ENCODE results near the gene FSTL1. TPM values are rescaled to one million over a fixed set of nuclear protein-coding genes. Genes with fewer than 3 reads are reported as not detected.
A peak's percentile ranks its signal among the peaks of the same experiment; 100 is the strongest.

FSTL1 gene
- total and polyA plus RNA-seq, 12 donors: 54.4 to 346 (median 176) TPM

DNA sequence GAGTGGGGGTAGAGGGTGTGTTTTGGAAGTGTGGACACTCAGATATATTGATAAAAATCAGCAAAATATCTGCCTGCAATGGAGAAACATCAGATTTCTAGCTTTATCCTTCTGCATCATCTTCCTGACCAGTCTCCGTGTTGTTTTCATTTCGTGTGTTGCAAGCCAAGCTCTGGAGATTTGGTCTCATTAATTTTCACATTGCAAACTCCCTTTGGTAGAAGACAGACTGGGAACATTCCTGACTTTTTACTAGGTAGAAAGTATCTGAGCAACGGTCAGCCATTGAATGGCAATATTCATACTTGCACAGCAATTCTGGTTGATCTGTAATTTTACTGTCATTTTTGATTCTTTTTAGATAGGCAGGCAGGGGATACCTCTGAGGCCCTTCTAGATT, 30.4 kb downstream of the FSTL1 start:
- H3K36me3 ChIP-seq: peaks cover 0 to 18% (median 0%) of the 10 kb centered on the region in 9 donors
- TF ChIP-seq, protein P1, sequence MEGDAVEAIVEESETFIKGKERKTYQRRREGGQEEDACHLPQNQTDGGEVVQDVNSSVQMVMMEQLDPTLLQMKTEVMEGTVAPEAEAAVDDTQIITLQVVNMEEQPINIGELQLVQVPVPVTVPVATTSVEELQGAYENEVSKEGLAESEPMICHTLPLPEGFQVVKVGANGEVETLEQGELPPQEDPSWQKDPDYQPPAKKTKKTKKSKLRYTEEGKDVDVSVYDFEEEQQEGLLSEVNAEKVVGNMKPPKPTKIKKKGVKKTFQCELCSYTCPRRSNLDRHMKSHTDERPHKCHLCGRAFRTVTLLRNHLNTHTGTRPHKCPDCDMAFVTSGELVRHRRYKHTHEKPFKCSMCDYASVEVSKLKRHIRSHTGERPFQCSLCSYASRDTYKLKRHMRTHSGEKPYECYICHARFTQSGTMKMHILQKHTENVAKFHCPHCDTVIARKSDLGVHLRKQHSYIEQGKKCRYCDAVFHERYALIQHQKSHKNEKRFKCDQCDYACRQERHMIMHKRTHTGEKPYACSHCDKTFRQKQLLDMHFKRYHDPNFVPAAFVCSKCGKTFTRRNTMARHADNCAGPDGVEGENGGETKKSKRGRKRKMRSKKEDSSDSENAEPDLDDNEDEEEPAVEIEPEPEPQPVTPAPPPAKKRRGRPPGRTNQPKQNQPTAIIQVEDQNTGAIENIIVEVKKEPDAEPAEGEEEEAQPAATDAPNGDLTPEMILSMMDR (IDR thresholded peaks at IDR 0.05): peak in 1 of 9 donors; percentile 2
- 32 to 54% methylated on average over 3 of the region's 3 CpGs for WGBS, 2 donors
- DNase-seq: no peak
- H3K27ac ChIP-seq: peak overlapping the region; percentile 63 to 92 (median 86)
- peaks cover 24 to 95% (median 92%) of the 10 kb centered on the region in 9 donors for H3K4me1 ChIP-seq
- no peak for ATAC-seq
- H3K27me3 ChIP-seq: no peaks in the 10 kb centered on the region
- intact Hi-C loops (cut with DNase I): loop anchor here in 3 of 10 donors (1.0 to 10.0 kb wide), 5 partner anchors 30 to 326 kb away; partner anchors contain the start of genes FSTL1 (in 1 of the 3) and GSK3B (in 1 of the 3)
- H3K9me3 ChIP-seq: no peaks in the 10 kb centered on the region
- H3K4me3 ChIP-seq: no peak overlapping the region

DNA sequence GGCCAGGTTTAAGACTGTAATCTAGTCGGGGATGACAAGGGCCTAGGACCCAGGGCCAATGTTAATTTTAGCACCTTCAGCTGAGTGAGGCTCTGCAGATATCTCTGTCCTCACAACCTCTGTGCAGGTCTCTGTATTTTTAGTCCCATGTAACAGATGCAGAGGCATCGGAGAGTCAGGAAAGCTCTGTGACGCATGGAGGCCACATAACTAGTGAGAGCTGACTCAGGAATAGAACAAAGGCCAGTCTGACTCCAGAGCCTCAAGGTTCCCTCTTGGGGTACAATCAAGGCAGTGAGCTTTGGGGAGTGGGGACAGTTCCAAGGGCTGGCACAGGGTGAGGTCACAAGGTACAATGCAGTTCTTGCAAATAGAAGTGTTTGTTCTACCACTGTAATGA, 31.0 kb downstream of the FSTL1 start:
- intact Hi-C loops (cut with DNase I): loop anchor here (1.0 to 10.0 kb wide), 19 partner anchors 31 to 527 kb away; partner anchors contain the start of genes LRRC58 (in 3 of the 10), FSTL1 (in 1 of the 10), GSK3B (in 1 of the 10) and GTF2E1 (in 1 of the 10)
- H3K27ac ChIP-seq: peak overlapping the region; percentile 63 to 92 (median 86)
- ATAC-seq (peak; percentile 48 to 81 (median 66)), DNase-seq (peak; percentile 22 to 57)
- H3K27me3 ChIP-seq: no peaks in the 10 kb centered on the region
- H3K36me3 ChIP-seq: peaks cover 0 to 24% (median 0%) of the 10 kb centered on the region in 9 donors
- no peak overlapping the region for H3K4me3 ChIP-seq
- TF ChIP-seq, protein P1 (IDR thresholded peaks at IDR 0.05): no peak
- 36 to 46% methylated on average over 3 of the region's 3 CpGs for WGBS, 2 donors
- peaks cover 21 to 94% (median 86%) of the 10 kb centered on the region in 9 donors for H3K4me1 ChIP-seq
- H3K9me3 ChIP-seq: no peaks in the 10 kb centered on the region

DNA sequence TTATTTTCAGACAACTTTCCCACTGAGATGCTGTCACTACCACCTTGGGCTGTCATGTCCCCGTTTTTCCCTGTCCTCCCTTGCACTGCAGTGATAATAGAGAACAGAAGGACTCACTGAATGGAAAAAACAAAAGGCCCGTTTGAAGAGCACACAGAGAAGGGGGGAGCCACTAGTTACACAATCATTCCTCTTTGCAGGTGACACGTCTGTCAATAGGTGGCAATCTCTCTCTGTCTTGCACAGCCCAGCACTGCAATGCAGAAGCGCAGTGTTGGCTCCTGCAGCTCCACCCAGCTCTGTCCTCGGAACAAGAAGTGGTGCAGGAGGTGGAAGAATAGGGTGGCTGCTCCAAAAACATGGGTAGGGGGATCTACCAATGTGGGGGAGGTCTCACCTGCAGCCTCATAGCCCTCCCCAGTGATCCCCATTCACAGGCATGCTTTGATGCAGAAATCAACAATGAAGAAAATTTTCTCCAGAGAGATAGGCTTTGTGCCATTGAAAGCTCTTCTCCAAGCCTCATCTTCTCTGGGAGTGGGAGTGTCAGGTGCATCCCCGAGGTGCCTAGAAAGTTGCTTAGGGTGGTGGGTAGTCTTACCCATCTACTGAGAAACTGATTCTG, 31.8 kb downstream of the FSTL1 start:
- H3K27ac ChIP-seq: peak overlapping the region; percentile 42 to 92 (median 86)
- peak; percentile 42 to 63 for DNase-seq
- ATAC-seq: peak; percentile 61 to 75 (median 68)
- TF ChIP-seq, protein P1 (IDR thresholded peaks at IDR 0.05): peak in 8 of 9 donors; percentile 25 to 72 (median 57)
- no peak overlapping the region for H3K4me3 ChIP-seq
- H3K27me3 ChIP-seq: no peaks in the 10 kb centered on the region
- peaks cover 19 to 86% (median 78%) of the 10 kb centered on the region in 9 donors for H3K4me1 ChIP-seq
- WGBS, 2 donors: 5 to 17% methylated on average over 6 of the region's 6 CpGs
- intact Hi-C loops (cut with DNase I): loop anchor here in 9 of 10 donors (1.0 to 10.0 kb wide), 17 partner anchors 67 to 527 kb away; partner anchors contain the start of genes LRRC58 (in 3 of the 9), GTF2E1 (in 1 of the 9) and RABL3 (in 1 of the 9)
- H3K36me3 ChIP-seq: peaks cover 0 to 24% (median 0%) of the 10 kb centered on the region in 9 donors
- no peaks in the 10 kb centered on the region for H3K9me3 ChIP-seq

DNA sequence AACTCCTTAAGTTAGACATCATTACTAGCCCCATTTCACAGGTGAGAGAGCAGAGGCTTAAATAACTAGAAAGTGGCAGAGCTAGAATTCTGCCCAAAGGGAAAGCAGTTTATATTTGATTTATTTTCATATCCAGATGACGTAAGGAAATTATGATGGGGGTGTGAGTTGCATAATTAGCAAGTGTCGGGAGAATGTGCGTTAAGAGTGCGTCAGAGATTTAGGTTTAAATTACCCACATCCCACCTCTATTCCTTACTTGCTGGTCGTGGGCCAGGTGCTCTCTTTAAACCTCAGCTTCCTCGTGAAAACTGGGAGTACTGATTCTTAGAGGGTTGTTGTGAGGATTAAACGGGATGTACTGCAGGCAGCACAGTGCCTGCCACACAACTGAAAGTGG, 32.3 kb downstream of the FSTL1 start:
- no peak overlapping the region for H3K4me3 ChIP-seq

More for the DNA sequence above, 32.3 kb downstream of the FSTL1 start:
- no peak for ATAC-seq
- H3K27ac ChIP-seq: peak overlapping the region; percentile 42 to 89 (median 84)
- intact Hi-C loops (cut with DNase I): loop anchor here in 9 of 10 donors (2.0 to 10.0 kb wide), 16 partner anchors 66 to 526 kb away; partner anchors contain the start of genes LRRC58 (in 3 of the 9), GTF2E1 (in 1 of the 9) and RABL3 (in 1 of the 9)
- no peak for DNase-seq
- H3K4me1 ChIP-seq: peaks cover 18 to 81% (median 73%) of the 10 kb centered on the region in 9 donors
- H3K27me3 ChIP-seq: no peaks in the 10 kb centered on the region
- no peaks in the 10 kb centered on the region for H3K9me3 ChIP-seq
- 50 to 53% methylated on average over 7 of the region's 7 CpGs for WGBS, 2 donors
- TF ChIP-seq, protein P1 (IDR thresholded peaks at IDR 0.05): no peak
- peaks cover 0 to 21% (median 0%) of the 10 kb centered on the region in 9 donors for H3K36me3 ChIP-seq

Data from heart right ventricle (tissue), 16 donors.